ENCODE results near the gene ATP2A1.
"Not testable (repeated sequence)": the region's sequence is repeated elsewhere in the genome, so short reads cannot be mapped to it uniquely, and the experiment has no call there.

The ATP2A1 gene

GRCh38 chr16:28863929-28864793 lies 14.1 kb upstream of the ATP2A1 start:
- DNase-seq: no peak

- no peak for DNase-seq
Measured at GRCh38 chr16:28865001-28865688, 13.1 kb upstream of the ATP2A1 start.

DNA sequence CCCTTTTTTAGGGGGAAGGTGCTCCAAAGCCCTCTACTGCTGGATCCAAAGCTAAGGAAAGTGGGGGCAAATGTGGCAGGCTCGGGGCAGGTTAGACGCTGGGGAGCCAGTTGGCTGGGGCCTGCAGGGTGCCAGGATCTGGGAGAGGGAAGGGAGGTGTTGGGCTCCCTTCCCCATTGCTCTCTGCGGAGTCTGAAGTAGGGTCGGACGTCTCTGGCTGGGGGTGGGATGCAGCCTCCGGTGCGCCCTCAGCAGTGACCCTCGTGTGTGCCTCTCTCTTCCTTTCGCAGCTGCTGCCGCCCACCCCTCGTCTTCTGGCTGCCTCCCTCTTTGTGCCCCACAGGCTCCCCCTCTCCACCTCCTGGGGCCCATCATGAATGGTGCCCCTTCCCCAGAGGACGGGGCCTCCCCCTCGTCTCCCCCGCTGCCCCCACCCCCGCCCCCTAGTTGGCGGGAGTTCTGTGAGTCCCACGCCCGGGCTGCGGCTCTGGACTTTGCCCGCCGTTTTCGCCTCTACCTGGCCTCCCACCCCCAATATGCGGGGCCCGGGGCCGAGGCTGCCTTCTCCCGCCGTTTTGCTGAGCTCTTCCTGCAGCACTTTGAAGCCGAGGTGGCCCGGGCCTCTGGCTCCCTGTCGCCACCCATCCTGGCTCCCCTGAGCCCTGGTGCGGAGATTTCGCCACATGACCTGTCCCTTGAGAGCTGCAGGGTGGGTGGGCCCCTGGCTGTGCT lies 12.4 kb upstream of the ATP2A1 start:
- no peak for DNase-seq

GRCh38 chr16:28866454-28866804 lies 11.9 kb upstream of the ATP2A1 start:
- no peak for DNase-seq

GRCh38 chr16:28867241-28867640 lies 11.0 kb upstream of the ATP2A1 start:
- DNase-seq: no peak

- DNase-seq: not testable (repeated sequence)
Measured at GRCh38 chr16:28867646-28868045, 10.6 kb upstream of the ATP2A1 start.

DNA sequence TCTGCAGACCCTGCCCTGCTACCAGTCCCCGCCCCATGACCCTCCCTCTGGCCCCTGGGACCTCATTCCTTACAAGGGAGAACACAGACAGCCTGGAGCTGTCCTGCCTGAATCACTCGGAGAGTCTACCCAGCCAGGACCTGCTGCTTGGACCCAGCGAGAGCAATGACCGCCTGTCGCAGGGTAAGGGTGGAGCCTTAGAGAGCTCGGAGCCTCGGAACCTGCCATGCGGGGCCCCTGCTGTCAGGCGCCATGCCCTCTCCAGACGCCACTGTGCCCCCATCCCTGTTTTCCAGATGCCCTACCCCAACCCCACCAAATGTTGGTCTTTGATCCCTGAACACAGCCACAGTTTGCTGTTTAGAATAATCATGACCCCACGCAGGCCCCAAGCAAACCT lies 9.1 kb upstream of the ATP2A1 start:
- no peak for DNase-seq

- no peak for DNase-seq
Measured at GRCh38 chr16:28872952-28873351, 5.3 kb upstream of the ATP2A1 start.

DNA sequence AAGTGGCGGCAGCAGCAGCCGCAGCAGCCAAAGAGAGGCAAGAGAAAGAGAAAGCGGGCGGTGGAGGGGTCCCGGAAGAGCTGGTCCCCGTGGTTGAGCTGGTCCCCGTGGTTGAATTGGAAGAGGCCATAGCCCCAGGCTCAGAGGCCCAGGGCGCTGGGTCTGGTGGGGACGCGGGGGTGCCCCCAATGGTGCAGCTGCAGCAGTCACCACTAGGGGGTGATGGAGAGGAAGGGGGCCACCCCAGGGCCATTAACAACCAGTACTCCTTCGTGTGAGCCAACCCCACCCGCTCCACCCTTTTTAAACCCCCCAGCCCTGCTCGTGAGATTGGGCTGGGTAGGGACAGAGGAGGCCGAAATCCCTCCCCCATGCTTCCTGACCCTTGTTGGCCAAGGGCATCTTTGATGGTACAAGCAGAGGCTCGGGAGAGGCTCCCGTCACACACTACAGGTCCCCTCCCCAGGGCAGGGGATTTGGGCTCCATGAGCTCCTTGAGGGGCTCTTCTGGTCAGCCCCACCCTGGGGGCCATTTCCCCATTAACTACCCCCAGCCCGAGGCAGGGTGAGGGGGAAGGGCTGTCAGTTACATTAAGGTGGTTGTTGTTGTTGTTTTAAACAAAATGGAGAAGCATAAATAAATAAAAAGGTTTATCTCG lies 4.6 kb upstream of the ATP2A1 start:
- peak; percentile 63 for DNase-seq

- no peak for DNase-seq
Measured at GRCh38 chr16:28874406-28874805, 3.9 kb upstream of the ATP2A1 start.

DNA sequence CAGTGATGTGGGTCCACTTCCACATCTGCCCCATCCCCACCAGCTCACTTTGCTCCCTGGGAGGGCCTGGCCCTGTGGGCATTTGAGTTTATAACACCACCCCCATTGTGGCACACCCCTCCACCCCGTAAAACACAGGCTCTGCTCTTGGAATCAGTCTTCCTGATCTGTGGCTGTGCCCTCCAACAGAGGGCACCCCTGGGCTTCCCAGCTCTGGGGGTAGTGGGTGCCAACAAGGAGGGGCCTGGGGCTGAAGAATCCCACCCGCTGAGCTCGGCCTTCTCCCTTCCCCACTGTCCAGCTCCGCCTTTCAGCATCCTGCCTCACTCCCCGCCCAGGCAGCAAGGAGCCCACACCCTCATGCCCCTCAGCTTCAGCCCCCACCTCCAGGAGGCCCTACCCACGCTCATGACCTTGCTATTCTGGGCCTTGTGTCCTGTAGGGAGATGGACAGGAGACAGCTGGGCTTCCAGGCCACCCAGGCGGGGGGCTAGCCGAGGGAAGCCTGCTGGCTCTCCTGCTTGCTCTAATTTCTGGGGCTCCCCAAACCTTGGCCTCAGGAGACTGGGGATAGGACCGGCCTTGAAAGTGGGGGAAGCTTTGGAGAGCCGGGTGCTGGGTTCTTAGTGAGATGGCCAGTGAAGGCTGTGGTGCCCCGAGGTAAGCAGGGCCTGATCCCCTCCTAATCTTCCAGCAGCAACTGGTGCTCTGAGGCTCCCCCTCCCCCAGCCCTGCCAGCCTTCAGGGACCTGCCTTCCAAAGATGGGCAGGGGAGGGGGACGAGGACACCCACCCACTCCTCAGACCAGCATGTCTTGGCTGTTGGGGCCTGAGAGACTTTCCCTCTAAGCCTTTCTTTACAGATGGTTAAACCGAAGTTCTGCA lies 2.9 kb upstream of the ATP2A1 start:
- no peak for DNase-seq

DNA sequence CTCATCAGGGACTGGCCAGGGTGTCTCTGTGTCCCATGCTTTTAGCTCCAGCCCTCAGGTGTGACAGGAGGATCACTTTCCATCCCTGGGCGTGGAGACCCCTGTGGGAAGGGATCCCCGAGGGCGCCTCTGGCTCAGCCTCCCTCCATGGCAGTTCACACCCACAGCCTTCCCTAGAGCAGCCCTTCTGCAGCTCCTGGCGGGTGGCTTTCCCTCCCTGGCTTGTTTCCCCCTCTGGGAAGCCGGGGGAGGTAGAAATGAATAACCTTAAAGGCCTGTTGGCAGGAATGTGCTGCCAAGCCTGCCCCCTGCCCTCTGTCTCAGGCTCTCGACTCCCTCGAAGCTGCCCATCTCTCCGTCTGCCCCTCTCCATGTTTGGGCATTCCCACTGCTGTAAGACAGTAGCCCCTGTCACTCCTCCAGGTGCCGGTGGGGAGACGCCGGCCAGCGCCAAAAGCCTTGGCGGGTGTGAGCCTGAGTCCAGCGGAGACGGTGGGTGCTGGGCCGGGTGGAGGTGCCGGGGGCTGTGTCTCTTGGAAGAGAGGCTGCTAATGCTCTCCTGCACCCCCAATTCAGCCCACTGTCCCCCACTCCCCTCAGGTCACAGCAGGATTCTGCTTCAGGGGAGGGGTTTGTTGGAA lies 2.1 kb upstream of the ATP2A1 start:
- no peak for DNase-seq

GRCh38 chr16:28876973-28877654 lies 1.2 kb upstream of the ATP2A1 start:
- DNase-seq: no peak

DNA sequence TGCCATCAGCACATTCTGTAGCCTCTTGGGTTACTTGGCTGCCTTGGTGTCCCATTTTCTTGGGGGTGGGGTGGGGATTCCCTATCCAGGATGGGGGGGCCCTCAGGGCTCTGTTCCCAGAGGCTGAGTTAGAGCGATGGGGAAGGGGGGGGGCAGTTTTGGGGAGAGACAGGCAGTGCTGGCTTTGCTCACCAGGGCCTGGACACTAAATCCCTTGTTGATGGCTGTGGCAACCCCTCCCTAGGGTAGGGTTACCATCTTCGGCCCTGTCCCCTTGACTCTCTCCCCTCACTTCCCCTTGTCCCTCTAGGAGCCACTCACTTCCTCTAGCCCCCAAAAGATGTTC lies 660 bp upstream of the ATP2A1 start:
- DNase-seq: no peak

GRCh38 chr16:28879261-28879840 lies 1.1 kb downstream of the ATP2A1 start:
- DNase-seq: no peak

- peak; percentile 92 for DNase-seq
Measured at GRCh38 chr16:28879841-28880588, 1.7 kb downstream of the ATP2A1 start.

DNA sequence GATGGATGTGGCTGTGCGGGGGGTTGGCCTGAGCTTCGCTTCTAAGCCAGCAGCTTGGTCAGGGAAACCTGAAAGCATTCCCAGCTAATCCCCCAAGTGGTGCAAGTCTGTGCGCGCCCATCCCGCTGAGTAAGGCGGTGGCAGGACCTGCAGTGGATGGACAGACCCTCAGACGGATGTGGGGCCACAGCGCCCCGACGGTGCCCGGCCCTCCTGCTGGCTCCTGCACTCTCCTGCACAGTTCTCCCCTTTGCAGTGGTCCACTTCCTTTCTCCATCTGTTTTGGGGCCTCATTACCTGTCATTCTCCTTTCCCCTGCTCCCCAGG lies 2.3 kb downstream of the ATP2A1 start:
- DNase-seq: no peak

DNA sequence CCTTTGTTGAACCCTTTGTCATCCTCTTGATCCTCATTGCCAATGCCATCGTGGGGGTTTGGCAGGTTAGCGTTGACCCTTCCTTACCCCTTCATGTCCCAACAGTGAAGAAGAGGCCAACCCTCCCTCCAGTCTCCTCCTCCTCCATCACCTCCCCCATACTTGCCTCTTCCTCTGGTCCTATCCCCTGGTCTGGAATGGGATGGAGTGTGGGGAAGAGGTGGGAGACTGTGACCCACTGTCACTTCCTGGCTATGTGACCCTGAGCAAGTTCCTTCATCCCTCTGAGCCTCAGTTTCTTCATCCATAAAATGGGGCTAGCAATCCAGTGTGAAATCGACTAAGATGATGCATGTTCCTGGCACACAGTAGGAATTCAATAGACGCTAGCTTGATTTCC lies 2.7 kb downstream of the ATP2A1 start:
- DNase-seq: no peak

DNA sequence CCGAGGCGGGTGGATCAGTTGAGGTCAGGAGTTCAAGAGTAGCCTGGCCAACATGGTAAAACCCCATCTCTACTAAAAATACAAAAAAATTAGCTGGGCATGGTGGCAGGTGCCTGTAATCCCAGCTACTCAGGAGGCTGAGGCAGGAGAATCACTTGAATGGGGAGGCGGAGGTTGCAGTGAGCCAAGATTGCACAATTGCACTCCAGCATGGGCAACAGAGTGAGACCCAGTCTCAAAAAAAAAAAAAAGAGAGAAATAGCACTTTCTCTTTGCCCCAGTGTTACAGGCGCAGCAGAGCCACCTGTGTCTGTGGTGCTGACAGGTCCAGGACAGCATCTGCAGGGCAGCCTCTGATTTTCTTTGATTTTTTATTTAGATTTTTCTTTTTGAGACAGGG lies 3.3 kb downstream of the ATP2A1 start:
- not testable (repeated sequence) for DNase-seq

DNA sequence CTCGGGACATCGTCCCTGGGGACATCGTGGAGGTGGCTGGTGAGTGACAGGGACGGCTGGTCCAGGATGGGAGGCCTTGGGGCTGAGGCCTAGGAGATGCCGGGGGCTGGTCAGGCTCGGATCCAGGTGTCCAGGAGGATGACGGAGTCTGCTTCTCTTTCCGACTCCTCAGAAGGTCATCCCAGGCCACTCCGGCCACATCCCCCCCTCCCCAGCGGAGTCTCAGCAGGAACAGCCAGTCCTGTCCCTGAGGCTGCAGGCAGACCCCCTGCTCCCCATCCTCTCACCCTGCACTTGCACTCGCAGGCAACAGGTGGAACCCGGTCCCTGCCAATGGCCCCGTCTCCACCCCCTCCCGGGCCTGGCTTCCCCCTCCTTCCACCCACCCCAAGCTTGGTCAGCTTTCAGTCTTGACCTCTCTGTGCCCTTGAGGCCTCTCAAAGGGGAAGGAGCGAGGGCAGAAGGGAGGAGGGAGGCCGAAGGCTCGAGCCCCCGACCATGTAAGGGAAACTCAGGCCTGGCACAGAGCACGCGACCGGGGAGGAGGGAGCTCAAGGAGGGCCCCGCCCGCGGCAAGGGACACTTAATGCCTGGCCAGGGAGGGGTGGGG lies 4.4 kb downstream of the ATP2A1 start:
- no peak for DNase-seq

Data from stimulated activated CD4-positive, alpha-beta T cell treated with anti-CD3 and anti-CD28 coated beads, Interleukin-4, amount 100 ng/mL, for 24 hours (primary cell).